ENCODE data around the gene IL5.
"Not testable (repeated sequence)": the region's sequence is repeated elsewhere in the genome, so short reads cannot be mapped to it uniquely, and the experiment has no call there.

Gene IL5

DNA sequence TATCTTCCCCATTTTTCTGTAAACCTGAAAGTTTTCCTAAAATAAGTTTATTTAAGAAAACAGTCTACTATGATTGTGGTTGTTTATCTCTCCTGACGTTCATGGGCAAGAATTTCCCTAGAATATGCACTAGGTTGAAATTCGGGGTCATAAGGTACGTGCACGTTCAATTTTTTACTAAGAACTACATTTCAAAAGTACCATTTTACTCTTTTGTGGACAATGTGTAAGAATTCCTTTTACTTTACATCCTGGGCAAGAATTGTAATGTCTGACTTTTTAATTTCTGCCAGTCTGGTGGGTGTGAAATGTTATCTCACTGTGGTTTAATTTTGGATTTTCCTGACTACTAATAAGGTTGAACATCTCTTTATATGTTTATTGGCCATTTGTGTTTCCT lies 12.4 kb downstream of the IL5 start:
- DNase-seq (ENCODE audit: extremely low read depth in 1 of 2, low read depth in 1 of 2), result no peak

DNA sequence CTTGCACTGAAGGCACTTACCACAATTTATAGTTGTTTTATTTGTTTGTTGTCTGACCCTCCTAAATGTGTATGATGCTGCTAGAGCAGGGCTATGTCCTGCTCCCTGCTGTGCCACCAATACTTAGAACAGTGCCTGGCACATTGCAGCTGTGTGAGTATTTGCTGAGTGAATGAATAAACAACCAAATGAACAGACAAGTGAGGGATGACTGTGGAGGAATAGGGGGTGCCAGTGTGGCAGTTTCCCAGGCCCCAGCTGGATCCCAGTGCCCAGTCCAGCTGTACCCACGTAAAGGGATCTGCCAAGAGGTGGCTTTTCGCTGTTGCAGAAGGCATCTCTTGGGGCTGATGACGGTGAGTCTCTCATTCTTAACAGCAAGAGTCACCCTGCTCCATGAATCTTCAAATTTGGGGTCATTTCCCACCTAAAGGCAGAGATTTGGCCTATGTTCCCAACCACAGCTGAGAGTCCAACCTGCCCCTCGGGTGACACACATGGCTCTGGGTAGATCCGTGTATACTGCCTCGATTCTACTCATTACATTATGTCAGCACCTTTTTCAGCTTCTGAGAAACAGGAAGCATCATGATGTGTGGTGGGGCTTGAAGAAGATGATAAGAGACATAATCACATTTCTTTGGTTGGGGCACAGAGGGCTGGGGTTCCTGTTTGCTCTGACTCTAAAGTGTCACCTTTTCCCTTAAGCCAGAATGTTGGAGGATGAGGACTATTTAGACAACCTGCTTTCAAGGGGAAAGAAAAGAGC lies 14.3 kb downstream of the IL5 start:
- no peak for DNase-seq (ENCODE audit: extremely low read depth in 1 of 2, low read depth in 1 of 2)

DNA sequence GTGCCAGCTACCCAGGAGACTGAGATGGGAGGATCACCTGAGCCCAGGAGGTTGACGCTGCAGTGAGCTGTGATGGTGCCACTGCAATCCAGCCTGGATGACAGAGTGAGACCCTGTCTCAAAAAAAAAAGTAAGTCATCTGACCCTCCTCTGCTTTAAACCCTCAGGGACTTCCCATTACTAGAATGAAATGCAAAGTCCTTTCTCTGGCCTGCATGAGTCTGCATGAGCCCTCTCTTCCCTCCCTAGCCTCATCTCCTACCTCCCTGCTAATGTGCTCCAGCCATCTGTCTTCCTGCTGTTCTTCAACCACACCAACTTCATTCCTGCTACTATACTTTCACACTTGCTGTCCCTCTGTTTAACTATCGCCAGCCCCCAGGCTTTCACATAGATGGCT lies 15.3 kb downstream of the IL5 start:
- DNase-seq (ENCODE audit: extremely low read depth in 1 of 2, low read depth in 1 of 2), result no peak

DNA sequence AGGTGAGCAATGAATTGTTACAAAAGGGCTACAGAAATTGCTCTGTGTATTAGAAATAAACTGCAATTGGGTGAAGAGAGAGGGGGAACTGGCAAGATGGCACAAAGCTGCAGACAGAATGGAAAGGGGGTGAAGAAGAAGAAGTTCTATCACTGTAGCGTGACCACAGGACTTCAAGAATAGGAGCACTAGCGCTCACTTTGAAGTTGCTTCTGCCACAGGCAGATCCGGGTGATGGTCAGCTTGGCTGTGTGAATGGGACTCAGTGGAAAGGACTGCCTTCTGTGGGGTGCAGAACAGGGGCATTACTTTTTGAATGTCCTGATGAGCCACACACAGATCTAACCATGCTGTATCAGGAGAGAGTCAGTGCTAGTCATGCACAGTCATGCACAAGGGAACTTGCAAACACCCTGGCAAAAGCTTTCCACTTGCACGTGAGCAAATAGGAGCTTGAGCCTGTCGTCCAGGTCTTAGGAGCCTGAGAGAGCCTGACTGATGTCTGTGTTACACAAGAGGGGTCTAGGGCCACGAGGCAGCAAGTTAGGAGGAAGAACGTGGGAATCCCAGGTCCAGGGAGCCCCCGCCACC lies 16.3 kb downstream of the IL5 start:
- DNase-seq (ENCODE audit: extremely low read depth in 1 of 2, low read depth in 1 of 2), result no peak

DNA sequence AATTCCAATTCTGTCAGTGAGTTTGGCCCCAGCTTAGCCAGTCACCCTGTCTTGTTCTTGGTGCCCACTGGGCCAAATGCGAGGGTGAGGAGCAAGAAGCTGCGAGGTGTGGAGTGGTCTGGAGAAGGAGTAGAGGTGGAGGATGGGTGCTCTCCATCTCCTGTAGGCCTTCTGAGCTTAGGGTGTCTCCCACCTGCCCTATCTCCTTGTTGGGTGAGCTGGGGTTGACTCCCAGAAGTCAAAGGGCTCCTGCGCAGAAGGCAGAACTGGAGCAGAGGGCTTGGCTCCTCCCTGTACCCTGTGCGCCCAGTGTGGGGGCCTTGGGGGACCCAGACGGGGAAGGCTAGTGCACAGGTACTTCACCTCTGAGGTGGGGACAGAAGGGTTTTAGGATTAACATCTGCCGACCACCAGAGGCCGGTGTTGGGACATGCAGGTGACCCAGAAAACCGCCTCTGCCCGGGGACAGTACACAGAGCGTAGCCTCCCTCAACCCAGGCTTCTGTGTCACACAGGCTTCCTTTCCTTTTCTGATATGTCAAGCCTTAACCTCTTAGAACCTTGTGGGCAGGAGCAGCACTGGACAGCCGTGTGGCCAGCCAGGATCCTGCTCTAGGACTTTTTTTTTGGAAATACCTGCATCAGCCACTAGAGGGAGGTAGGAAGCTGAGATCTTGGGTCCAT lies 16.9 kb downstream of the IL5 start:
- DNase-seq (ENCODE audit: extremely low read depth in 1 of 2, low read depth in 1 of 2), result no peak

DNA sequence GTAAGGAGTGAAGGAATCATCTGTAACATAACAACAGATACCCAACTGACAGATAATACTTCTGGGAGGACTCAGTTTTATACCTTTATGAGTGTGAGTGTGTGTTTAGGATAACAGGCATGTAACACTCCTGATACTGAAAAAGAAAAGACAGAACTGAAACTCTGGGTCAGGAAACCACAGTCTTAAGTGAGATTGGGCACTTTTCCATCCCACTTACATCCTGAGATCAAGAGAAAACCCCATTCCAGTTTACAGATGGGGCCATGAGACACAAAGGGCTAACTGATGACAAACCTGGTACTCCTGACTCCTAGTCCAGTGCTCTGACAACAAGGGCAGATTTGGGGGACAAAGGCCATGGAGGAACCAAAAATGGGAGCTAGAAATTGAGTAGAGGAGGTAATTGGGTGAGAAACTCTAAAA lies 18.0 kb downstream of the IL5 start:
- no peak for DNase-seq (ENCODE audit: extremely low read depth in 1 of 2, low read depth in 1 of 2)

DNA sequence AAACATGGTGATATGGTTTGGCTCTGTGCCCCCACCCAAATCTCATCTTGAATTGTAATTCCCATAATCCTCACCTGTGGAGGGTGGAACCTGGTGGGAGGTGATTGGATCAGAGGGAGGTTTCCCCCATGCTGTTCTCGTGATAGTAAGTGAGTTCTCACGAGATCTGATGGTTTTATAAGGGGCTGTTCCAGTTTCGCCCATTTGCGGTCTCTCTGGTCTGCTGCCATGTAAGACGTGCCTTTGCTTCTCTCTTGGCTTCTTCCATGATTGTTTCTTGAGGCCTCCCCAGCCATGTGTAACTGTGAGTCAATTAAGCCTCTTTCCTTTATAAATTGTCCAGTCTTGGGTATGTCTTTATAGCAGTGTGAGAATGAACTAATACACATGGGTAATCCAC lies 18.4 kb downstream of the IL5 start:
- not testable (repeated sequence) for DNase-seq (ENCODE audit: extremely low read depth in 1 of 2, low read depth in 1 of 2)

DNA sequence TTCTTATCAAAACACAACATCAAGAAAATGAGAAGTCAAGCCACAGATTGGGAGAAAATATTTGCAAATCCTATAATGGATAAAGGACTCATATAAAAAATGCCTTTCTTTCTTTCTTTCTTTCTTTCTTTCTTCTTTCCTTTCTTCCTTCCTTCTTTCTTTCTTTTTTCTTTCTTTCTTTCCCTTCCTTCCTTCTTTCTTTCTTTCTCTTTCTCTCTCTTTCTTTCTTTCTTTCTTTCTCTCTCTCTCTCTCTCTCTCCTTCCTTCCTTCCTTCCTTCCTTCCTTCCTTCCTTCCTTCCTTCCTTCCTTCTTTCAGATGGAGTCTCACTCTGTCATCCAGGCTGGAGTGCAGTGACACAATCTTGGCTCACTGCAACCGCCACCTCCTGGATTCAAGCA lies 21.3 kb downstream of the IL5 start:
- DNase-seq (ENCODE audit: extremely low read depth in 1 of 2, low read depth in 1 of 2), result not testable (repeated sequence)

DNA sequence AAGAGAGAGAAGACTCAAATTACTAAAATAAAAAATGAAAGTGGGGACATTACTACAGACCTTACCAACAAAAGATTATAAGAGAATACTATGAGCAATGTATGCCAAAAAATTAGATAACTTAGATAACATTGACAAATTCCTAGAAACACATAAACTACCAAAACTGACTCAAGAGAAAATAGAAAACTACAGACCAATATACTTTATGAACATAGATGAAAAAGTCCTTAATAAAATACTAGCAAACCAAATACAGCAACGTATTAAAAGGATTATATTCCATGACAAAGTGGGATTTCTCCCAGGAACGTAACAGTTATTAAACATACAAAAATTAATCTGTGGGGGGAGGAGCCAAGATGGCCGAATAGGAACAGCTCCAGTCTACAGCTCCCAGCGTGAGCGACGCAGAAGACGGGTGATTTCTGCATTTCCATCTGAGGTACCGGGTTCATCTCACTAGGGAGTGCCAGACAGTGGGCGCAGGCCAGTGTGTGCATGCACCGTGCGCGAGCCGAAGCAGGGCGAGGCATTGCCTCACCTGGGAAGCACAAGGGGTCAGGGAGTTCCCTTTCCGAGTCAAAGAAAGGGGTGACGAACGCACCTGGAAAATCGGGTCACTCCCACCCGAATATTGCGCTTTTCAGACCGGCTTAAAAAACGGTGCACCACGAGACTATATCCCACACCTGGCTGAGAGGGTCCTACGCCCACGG lies 29.5 kb downstream of the IL5 start:
- not testable (repeated sequence) for DNase-seq (ENCODE audit: extremely low read depth in 1 of 2, low read depth in 1 of 2)

DNA sequence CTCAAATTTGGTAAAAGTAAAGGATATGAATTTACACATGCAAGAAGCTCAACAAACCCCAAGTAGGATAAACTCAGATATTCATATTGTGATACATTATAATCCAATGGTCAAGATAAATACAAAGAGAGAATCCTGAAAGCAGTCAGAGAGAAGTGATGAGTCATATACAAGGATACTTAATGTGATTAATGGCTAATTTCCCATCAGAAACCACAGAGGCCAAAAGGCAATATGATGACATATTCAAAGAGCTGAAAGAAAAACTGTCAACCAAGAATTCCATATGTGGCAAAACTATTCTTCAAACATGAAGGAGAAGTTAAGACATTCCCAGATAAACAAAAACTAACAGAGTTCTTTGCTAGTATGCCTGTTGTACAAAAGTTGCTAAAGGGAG lies 33.2 kb downstream of the IL5 start:
- no peak for DNase-seq (ENCODE audit: extremely low read depth in 1 of 2, low read depth in 1 of 2)

DNA sequence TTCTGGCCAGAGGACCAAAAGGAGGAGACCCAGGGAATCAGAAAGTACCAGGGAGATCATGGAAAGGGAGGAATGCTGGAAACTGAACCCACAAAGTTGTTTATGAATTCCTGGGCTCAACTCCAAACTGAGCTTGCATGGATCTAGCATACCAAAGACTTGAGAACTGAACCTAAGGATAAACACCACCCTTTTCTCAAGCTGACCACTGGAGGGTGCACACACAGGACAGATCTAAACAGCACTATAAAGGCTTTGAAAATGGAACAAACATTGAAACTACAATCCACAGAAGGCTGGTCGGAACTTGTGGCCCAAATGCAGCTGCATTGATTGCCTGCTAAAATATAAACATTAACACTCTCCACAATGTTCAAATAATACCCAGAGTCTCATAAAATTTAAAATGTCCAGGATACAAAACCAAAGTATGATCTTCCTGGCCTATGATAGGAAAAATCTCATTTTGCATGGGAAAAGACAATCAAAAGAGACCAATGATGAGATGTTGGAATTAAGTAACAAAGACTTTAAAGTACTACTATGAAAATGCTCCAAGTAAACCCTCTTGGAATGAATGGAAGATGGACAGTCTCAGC lies 37.1 kb downstream of the IL5 start:
- no peak for DNase-seq (ENCODE audit: extremely low read depth in 1 of 2, low read depth in 1 of 2)

DNA sequence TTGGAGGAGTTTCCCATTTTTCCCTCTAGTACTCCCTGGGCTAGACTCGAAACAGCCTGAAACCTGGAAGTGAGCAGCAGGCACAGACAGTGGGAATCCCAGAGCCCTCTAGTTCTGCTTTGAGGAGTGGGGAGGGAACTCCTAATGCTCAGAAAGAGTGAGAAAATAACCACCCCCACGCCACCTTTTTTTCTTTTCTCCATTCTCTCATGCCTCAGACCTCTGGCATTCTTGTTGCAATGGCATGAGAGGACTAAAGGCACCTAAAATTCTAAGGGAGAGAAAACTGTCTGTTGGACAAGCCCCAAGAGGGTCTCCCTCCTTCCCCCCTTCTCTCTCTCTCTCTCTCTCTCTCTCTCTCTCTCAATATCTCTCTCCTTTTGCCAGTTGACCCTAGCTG lies 37.7 kb downstream of the IL5 start:
- no peak for DNase-seq (ENCODE audit: extremely low read depth in 1 of 2, low read depth in 1 of 2)

DNA sequence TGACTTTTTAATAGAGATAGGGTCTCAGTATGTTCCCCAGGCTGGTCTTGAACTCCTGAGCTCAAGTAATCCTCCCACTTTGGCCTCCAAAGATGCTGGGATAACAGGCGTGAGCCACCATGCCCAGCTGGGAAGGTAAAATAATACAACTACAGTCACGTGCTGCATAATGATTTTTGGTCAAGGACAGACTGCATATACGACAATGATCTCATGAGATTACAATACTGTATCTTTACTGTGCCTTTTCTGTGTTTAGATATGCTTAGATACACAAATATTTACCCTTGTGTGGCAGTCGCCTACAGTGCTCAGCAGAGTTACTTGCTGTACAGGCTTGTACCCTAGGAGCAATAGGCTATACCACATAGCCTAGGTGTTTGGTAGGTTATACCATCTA lies 38.6 kb downstream of the IL5 start:
- DNase-seq (ENCODE audit: extremely low read depth in 1 of 2, low read depth in 1 of 2), result no peak

DNA sequence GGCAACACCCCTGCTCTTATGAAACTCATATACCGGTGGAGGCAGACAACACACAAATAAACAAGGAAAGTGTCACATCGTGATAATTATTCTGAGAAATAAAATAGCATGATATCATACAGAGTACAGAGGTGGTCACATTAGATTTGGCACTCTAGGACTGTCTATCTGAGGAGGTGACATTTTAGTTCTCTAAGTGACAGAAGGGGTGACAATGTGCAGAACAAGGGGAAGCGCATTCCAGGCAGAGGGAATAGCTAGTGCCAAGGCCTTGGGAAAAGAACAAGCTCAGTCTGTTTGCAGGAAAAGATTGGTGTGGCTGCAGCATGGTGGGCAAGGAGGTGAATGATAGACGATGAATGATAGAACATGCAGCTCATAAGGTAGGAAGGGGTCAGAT lies 40.1 kb downstream of the IL5 start:
- DNase-seq (ENCODE audit: extremely low read depth in 1 of 2, low read depth in 1 of 2), result no peak

DNA sequence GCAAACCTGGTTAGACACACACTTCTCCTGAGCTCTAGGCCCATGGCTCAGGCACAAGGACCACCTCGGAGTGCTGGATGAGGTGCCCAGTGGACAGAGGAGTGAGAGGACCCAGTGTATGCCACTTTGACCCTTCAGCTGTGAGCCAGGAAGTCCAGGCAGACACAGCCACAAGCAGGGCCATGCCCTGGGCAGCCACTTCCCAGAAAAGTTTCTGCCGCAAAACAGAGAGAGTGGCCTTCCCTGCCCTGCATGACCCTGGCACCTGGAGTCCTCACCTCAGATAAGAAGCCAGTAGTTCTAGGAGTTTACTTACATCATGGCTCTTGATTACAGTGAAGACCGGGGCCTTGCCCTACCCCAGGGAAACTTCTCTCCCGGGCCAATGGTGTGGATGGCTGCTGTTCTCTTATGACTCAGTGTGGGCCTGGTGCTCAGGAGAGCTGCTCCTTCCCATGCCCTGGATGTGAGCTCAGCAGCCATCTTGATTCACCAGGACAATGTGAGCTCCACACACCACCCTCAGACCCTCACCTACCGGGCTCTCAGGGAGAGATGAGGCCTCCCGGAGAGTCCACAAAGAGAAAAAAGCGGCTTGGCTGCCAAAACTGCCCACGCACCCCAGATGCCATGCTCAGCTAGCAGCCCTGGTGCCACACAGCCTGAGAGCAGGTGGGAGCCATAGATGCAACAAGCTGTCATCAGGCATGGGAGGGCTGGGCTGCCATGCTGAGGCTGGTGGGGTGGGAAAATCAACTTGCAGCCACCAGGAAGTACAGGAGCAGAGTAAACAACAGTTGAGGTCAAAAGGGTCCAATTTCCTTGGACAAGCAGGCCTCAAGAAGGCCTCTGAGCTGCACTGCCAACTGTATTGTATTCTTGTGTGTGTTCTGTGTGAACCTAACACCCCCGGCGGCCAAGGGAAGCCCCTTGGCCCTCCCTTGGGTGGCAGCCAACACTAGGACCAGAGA lies 41.1 kb downstream of the IL5 start:
- no peak for DNase-seq (ENCODE audit: extremely low read depth in 1 of 2, low read depth in 1 of 2)

DNA sequence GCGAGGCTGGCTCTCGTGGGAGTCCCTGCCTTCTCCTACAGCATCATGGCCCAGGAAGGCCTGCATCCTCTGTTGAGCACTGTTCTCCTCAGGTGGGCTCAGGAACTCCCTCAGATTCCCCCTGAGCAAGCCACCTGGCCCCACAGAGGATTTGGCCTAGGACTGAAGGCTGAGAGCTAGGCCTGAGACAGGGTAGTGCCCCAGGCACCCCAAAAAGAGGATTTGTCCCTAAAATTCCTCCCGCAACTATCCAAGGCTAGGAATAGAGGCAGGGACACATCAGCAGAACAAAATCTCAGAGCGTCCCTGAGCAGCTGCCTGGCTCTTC lies 41.7 kb downstream of the IL5 start:
- DNase-seq (ENCODE audit: extremely low read depth in 1 of 2, low read depth in 1 of 2), result no peak

DNA sequence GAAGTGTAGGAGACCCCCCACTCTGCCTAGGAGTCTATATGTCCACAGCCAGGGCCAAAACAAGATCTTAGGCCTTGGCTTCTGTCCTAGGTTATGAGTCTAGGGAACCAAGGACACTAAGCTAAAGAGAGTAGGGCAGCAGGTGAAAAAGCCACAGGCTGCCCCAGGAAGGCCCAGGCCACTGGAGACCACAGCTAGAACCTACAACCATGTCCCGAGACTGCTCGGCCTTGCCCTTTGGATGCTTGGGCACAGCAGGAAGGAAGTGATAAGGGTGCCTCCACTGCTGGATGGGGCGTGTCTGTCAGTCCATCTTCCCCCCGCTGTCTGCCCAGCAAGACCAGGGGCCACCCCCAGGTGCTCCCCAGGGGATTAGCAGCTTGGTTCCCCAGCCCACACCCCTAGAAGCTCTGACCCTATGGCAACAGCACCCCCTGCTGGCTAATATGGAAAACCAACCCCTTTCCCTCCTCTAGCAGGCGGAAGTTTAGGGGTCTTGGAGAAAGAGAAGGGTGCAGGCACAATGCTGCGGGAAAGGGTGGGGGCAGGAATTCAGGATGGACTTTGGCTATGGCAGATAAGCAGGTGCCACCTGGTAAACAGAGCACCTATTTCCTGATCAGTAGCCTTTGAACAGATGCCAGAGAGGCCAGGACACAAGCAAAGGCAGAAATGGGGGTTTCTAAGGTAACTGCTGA lies 42.2 kb downstream of the IL5 start:
- DNase-seq (ENCODE audit: extremely low read depth in 1 of 2, low read depth in 1 of 2), result peak; percentile 56 to 62

DNA sequence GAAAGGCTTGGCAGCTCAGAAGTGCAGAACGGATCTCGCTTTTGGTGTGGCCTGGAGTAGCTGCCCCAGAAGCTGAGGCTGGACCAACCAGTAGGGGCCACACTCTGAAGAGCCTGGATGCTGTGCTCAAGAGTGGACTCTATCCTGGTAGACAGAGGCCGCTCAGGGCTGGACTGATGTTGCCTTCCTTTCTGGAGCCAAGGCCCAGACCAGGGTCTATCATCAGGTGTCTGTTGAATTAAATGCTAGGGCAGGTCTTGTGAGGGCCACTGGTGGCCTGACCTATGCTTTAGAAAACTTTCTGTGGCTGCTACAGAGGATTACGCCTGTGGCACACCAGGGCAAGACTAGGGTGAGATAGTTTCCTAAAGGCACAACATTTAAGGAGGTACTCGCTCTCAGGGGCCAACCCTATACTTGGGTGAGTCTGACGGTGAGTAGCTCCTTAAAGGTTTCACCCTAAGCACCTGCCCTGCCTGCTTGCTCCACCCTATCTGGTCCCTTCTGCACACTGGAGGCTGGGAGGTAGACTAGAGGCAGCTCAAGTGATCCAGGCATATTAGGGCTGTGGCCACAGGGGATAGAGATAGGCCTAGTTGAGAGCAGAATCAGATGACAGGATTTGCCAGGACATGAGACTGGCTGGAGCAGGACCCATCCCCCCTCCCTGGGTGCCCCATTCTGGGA lies 42.9 kb downstream of the IL5 start:
- no peak for DNase-seq (ENCODE audit: extremely low read depth in 1 of 2, low read depth in 1 of 2)

Measured in activated CD8-positive, alpha-beta memory T cell treated with anti-CD3 and anti-CD28 coated beads for 1 hour (primary cell).